ENCODE data around the gene SIRT5. TPM values are rescaled to one million over a fixed set of nuclear protein-coding genes. Genes with fewer than 3 reads are reported as not detected.

Gene SIRT5
- total RNA-seq, 1 experiment from 2014 or later = 13.8 TPM

DNA sequence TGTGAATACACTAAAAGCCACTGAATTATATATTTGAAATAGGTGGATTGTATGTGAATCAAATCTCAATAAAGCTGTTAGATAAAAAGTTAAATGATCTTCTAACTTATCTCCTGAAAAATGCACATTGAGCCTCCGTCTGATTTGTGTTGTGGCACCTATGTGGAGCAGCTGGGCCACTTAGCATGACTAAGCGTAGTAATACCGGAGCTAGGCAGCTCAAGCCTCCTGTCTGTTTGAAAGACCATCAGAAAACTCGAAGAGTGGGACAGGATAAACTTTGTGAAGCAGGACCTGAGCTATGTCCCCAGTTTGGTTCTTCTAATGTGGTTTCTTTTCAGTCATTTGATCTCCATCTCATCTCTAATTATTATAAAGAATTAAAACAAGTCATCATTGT, 29.7 kb downstream of the SIRT5 start (continued):
- TF ChIP-seq, protein P1, sequence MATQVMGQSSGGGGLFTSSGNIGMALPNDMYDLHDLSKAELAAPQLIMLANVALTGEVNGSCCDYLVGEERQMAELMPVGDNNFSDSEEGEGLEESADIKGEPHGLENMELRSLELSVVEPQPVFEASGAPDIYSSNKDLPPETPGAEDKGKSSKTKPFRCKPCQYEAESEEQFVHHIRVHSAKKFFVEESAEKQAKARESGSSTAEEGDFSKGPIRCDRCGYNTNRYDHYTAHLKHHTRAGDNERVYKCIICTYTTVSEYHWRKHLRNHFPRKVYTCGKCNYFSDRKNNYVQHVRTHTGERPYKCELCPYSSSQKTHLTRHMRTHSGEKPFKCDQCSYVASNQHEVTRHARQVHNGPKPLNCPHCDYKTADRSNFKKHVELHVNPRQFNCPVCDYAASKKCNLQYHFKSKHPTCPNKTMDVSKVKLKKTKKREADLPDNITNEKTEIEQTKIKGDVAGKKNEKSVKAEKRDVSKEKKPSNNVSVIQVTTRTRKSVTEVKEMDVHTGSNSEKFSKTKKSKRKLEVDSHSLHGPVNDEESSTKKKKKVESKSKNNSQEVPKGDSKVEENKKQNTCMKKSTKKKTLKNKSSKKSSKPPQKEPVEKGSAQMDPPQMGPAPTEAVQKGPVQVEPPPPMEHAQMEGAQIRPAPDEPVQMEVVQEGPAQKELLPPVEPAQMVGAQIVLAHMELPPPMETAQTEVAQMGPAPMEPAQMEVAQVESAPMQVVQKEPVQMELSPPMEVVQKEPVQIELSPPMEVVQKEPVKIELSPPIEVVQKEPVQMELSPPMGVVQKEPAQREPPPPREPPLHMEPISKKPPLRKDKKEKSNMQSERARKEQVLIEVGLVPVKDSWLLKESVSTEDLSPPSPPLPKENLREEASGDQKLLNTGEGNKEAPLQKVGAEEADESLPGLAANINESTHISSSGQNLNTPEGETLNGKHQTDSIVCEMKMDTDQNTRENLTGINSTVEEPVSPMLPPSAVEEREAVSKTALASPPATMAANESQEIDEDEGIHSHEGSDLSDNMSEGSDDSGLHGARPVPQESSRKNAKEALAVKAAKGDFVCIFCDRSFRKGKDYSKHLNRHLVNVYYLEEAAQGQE (IDR thresholded peaks at IDR 0.05; ENCODE audit: low read depth) = no peak
- TF ChIP-seq EZH2 (IDR thresholded peaks at IDR 0.05) (no peak), ZFX (IDR thresholded peaks at IDR 0.05) (no peak), SP1 (IDR thresholded peaks at IDR 0.05; ENCODE audit: low read depth) (no peak), YY1 (IDR thresholded peaks at IDR 0.05; ENCODE audit: extremely low read depth, insufficient replicate concordance, low read depth, low read length) (no peak), FOSL1 (IDR thresholded peaks at IDR 0.05; ENCODE audit: low read depth) (no peak), POLR2A (IDR thresholded peaks at IDR 0.05; ENCODE audit: borderline replicate concordance, extremely low read depth, insufficient read depth, insufficient read length) (no peak), EZH2phosphoT487 (IDR thresholded peaks at IDR 0.05; ENCODE audit: borderline replicate concordance) (no peak)
- TF ChIP-seq, protein P2, sequence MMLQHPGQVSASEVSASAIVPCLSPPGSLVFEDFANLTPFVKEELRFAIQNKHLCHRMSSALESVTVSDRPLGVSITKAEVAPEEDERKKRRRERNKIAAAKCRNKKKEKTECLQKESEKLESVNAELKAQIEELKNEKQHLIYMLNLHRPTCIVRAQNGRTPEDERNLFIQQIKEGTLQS (IDR thresholded peaks at IDR 0.05) = no peak

DNA sequence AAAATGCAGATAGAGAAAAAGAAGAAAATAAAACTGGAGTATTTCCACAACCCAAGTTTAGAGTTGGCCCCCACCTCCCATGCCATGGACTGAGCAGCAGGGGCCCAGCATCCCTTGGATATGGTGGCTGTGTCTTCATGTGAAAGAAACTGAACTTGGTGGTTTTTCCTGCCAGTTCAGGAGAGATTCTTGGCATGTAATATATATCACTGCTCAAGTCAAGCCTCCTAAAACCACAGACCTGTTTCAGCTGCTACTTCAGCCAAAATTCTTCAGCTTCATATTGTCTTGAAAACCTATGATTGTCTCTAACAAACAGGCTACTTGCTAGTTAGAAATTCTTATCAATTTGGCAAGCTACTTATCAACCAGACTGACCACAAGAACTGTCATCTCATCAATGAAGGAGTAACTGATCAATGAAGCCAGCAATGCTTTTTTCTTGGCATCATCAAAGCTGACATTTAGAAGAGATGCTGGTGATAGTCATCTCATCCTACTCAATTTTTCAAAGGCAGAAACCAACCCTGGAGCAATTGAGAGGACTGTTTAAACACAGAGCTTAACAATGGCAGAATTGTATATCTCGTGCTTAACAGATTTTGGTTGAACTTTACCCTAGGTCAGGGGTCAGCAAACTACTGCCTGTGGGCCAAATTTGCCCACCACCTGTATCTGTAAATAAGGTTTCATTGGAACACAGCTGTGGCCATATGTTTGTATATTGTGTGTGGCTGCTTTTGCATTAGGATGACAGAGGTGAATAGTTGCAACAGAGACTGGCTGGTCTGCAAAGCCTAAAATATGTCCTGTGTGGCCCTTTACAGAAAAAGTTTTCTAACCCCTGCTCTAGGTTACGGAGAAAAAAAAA, 30.4 kb downstream of the SIRT5 start:
- H4K20me1 ChIP-seq (ENCODE audit: insufficient read depth) = no peaks in the 10 kb centered on the region
- no peak overlapping the region for H3K4me3 ChIP-seq (replicated peaks in 1 of 2; ENCODE audit: low read depth in 1 of 2, low read length in 2 of 2)
- no peak overlapping the region for H2AFZ ChIP-seq (ENCODE audit: low read depth, low read length, poor library complexity, severe bottlenecking)
- DNase-seq (ENCODE audit: low read depth, low spot score) = no peak
- H3K36me3 ChIP-seq (ENCODE audit: control insufficient read depth in 1 of 2, insufficient read depth in 2 of 2, low read length in 2 of 2) = no peaks in the 10 kb centered on the region
- intact Hi-C loops (cut with micrococcal nuclease) = no loop called here
- H3K9me3 ChIP-seq (ENCODE audit: control insufficient read depth in 1 of 2, insufficient read depth in 1 of 2, low read depth in 1 of 2, low read length in 2 of 2) = no peaks in the 10 kb centered on the region
- H3K9ac ChIP-seq (ENCODE audit: low read length) = no peak overlapping the region
- H3K4me2 ChIP-seq (ENCODE audit: low read length) = no peak overlapping the region
- ChIA-PET RAD21 (ENCODE audit: low non-redundant PET in 1 of 2, low total read pairs in 2 of 2, uncharacterized antibody in 2 of 2, unreplicated experiment in 2 of 2) (no interaction called here), POLR2A (interaction anchor here (1.1 kb wide), 1 partner anchor 10 kb away, joined by 3 read pairs; the partner anchor contains the start of gene NOL7), CTCF (interaction anchor here (1.2 kb wide), 1 partner anchor 30 kb away, joined by 4 read pairs; the partner anchor contains the start of gene SIRT5)
- H3K27me3 ChIP-seq (ENCODE audit: insufficient read depth, low read length) = no peaks in the 10 kb centered on the region
- ATAC-seq = no peak
- H3K27ac ChIP-seq (ENCODE audit: low read depth, low read length) = no peak overlapping the region
- H3K9me2 ChIP-seq (ENCODE audit: insufficient read depth) = no peaks in the 10 kb centered on the region
- BruUV-seq (replicated peaks) = no TSS peak
- no peaks in the 10 kb centered on the region for H3K4me1 ChIP-seq (ENCODE audit: control insufficient read depth in 1 of 2, insufficient read depth in 2 of 2, low read length in 2 of 2)
- no peaks in the 10 kb centered on the region for H3K79me2 ChIP-seq (ENCODE audit: insufficient read depth, low read length)
- TF ChIP-seq, protein P3, sequence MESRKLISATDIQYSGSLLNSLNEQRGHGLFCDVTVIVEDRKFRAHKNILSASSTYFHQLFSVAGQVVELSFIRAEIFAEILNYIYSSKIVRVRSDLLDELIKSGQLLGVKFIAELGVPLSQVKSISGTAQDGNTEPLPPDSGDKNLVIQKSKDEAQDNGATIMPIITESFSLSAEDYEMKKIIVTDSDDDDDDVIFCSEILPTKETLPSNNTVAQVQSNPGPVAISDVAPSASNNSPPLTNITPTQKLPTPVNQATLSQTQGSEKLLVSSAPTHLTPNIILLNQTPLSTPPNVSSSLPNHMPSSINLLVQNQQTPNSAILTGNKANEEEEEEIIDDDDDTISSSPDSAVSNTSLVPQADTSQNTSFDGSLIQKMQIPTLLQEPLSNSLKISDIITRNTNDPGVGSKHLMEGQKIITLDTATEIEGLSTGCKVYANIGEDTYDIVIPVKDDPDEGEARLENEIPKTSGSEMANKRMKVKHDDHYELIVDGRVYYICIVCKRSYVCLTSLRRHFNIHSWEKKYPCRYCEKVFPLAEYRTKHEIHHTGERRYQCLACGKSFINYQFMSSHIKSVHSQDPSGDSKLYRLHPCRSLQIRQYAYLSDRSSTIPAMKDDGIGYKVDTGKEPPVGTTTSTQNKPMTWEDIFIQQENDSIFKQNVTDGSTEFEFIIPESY (IDR thresholded peaks at IDR 0.05; ENCODE audit: extremely low read depth, insufficient replicate concordance, low read length) = no peak
- TF ChIP-seq RAD21 (IDR thresholded peaks at IDR 0.05; ENCODE audit: low read depth) (no peak), POLR2A (IDR thresholded peaks at IDR 0.05; ENCODE audit: borderline replicate concordance, extremely low read depth, insufficient read depth, insufficient read length) (no peak), CEBPB (IDR thresholded peaks at IDR 0.05; ENCODE audit: low read depth) (no peak), JUND (IDR thresholded peaks at IDR 0.05) (no peak), FOSL1 (IDR thresholded peaks at IDR 0.05; ENCODE audit: low read depth) (no peak), EZH2 (IDR thresholded peaks at IDR 0.05) (no peak), ZNF274 (IDR thresholded peaks at IDR 0.05; ENCODE audit: low read depth, low read length) (no peak)
- TF ChIP-seq, protein P4, sequence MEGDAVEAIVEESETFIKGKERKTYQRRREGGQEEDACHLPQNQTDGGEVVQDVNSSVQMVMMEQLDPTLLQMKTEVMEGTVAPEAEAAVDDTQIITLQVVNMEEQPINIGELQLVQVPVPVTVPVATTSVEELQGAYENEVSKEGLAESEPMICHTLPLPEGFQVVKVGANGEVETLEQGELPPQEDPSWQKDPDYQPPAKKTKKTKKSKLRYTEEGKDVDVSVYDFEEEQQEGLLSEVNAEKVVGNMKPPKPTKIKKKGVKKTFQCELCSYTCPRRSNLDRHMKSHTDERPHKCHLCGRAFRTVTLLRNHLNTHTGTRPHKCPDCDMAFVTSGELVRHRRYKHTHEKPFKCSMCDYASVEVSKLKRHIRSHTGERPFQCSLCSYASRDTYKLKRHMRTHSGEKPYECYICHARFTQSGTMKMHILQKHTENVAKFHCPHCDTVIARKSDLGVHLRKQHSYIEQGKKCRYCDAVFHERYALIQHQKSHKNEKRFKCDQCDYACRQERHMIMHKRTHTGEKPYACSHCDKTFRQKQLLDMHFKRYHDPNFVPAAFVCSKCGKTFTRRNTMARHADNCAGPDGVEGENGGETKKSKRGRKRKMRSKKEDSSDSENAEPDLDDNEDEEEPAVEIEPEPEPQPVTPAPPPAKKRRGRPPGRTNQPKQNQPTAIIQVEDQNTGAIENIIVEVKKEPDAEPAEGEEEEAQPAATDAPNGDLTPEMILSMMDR (IDR thresholded peaks at IDR 0.05 in 2 of 3, conservative IDR thresholded peaks at IDR 0.05 in 1 of 3; ENCODE audit: borderline replicate concordance in 1 of 3, insufficient read depth in 1 of 3, low read depth in 2 of 3, low read length in 2 of 3) = no peak
- TF ChIP-seq, protein P2 (IDR thresholded peaks at IDR 0.05) = no peak
